HL-60 (cell line): ENCODE measurements around the gene FAM120A.

Experiments
- DNase-seq, 2 experiments: peaks; one replicate each; pipeline ENCODE4 v3.0.0-alpha.2; 2010 to 2020; ENCODE audit warnings: low read depth in 1 of 2, low spot score in 1 of 2
- H3K27ac ChIP-seq: fragments of 250-450 bp; sonication (Bioruptor Pico); replicated peaks from 2 replicates; pipeline ENCODE4 v1.5.1; 2020; ENCODE audit warnings: mild to moderate bottlenecking, moderate library complexity
- H3K27me3 ChIP-seq: fragments of 250-450 bp; sonication (Bioruptor Pico); 2 replicates; pipeline ENCODE4 v1.5.1; 2021; ENCODE audit warnings: mild to moderate bottlenecking, moderate library complexity; ENCODE audit not compliant: insufficient read depth, poor library complexity, severe bottlenecking
- H3K4me3 ChIP-seq: replicated peaks from 2 replicates; pipeline ENCODE4 v1.5.1; 2011; ENCODE audit warnings: mild to moderate bottlenecking, control low read depth, low read length; ENCODE audit not compliant: insufficient read depth
- GABPA ChIP-seq: IDR thresholded peaks from 2 replicates; pipeline ENCODE4 v1.6.1; 2012; ENCODE audit warnings: low read depth
- POLR2AphosphoS5 ChIP-seq: IDR thresholded peaks from 2 replicates; pipeline ENCODE4 v1.6.1; 2012; ENCODE audit warnings: low read depth
- SPI1 ChIP-seq: IDR thresholded peaks from 2 replicates; pipeline ENCODE4 v1.6.1; 2012; ENCODE audit warnings: low read depth, mild to moderate bottlenecking, borderline replicate concordance
- TF ChIP-seq, protein P1 (sequence below): IDR thresholded peaks from one replicate; pipeline ENCODE4 v1.5.1; 2011; ENCODE audit warnings: low read length, control low read depth, inconsistent platforms; ENCODE audit not compliant: insufficient read depth
- TF ChIP-seq, protein P2 (sequence below): IDR thresholded peaks from 2 replicates; pipeline ENCODE4 v1.6.1; 2012; ENCODE audit warnings: low read depth; ENCODE audit not compliant: insufficient replicate concordance

The FAM120A gene

DNA sequence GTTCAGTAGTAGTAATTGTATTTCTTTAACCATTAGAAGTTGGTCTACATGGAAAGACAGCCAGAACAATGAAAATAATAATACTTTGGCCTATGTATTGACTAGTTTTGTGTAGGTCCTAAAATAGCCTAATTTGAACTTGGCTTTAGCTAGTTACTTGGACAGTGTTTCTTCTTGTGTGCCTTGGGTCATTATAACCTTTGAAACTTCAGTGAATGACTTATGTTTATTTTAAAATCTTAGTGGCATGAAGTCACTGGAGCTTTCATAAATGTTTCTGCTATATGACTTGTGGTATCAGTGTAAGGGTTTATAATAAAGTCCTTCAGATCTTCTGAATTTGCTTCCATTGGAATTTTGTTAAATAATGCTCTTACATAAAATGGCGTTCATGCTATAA is 4.5 kb downstream of the FAM120A start:
- Histone ChIP-seq H3K27me3 (no peaks in the 10 kb centered on the region), H3K4me3 (no peak overlapping the region), H3K27ac (no peak overlapping the region; the same call in 1 of the 2 replicates)
- no peak for DNase-seq
- TF ChIP-seq, protein P1, sequence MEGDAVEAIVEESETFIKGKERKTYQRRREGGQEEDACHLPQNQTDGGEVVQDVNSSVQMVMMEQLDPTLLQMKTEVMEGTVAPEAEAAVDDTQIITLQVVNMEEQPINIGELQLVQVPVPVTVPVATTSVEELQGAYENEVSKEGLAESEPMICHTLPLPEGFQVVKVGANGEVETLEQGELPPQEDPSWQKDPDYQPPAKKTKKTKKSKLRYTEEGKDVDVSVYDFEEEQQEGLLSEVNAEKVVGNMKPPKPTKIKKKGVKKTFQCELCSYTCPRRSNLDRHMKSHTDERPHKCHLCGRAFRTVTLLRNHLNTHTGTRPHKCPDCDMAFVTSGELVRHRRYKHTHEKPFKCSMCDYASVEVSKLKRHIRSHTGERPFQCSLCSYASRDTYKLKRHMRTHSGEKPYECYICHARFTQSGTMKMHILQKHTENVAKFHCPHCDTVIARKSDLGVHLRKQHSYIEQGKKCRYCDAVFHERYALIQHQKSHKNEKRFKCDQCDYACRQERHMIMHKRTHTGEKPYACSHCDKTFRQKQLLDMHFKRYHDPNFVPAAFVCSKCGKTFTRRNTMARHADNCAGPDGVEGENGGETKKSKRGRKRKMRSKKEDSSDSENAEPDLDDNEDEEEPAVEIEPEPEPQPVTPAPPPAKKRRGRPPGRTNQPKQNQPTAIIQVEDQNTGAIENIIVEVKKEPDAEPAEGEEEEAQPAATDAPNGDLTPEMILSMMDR = no peak
- no peak for TF ChIP-seq POLR2AphosphoS5
- TF ChIP-seq SPI1 = no peak
- TF ChIP-seq, protein P2, sequence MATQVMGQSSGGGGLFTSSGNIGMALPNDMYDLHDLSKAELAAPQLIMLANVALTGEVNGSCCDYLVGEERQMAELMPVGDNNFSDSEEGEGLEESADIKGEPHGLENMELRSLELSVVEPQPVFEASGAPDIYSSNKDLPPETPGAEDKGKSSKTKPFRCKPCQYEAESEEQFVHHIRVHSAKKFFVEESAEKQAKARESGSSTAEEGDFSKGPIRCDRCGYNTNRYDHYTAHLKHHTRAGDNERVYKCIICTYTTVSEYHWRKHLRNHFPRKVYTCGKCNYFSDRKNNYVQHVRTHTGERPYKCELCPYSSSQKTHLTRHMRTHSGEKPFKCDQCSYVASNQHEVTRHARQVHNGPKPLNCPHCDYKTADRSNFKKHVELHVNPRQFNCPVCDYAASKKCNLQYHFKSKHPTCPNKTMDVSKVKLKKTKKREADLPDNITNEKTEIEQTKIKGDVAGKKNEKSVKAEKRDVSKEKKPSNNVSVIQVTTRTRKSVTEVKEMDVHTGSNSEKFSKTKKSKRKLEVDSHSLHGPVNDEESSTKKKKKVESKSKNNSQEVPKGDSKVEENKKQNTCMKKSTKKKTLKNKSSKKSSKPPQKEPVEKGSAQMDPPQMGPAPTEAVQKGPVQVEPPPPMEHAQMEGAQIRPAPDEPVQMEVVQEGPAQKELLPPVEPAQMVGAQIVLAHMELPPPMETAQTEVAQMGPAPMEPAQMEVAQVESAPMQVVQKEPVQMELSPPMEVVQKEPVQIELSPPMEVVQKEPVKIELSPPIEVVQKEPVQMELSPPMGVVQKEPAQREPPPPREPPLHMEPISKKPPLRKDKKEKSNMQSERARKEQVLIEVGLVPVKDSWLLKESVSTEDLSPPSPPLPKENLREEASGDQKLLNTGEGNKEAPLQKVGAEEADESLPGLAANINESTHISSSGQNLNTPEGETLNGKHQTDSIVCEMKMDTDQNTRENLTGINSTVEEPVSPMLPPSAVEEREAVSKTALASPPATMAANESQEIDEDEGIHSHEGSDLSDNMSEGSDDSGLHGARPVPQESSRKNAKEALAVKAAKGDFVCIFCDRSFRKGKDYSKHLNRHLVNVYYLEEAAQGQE = no peak
- TF ChIP-seq GABPA = no peak

DNA sequence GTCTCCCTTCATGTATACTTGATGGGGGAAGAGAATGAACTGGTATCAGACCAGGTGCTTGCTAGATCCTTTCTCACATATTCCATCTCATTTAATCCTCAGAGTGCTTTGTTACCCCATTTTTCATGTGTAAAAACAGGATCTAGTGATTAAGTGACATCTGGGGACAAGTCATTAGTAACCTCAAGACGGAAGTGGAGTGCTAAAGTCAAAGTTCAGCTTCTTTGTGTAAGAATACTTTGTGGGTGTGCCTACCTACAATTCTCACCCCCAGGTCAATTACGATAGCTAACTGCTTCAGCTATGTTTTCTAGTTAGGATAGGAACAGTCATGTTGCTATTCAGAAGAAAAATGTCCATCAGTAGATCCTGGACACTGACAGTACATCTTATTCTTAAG is 5.0 kb downstream of the FAM120A start:
- H3K27ac ChIP-seq = no peak overlapping the region; the same call in 1 of the 2 replicates
- TF ChIP-seq, protein P1 = no peak
- TF ChIP-seq POLR2AphosphoS5 (no peak), GABPA (no peak), SPI1 (peak; percentile 67; the same call in 1 of the 2 replicates)
- TF ChIP-seq, protein P2 = no peak
- H3K27me3 ChIP-seq = no peaks in the 10 kb centered on the region
- DNase-seq = peak; percentile 52 to 57
- H3K4me3 ChIP-seq = no peak overlapping the region

DNA sequence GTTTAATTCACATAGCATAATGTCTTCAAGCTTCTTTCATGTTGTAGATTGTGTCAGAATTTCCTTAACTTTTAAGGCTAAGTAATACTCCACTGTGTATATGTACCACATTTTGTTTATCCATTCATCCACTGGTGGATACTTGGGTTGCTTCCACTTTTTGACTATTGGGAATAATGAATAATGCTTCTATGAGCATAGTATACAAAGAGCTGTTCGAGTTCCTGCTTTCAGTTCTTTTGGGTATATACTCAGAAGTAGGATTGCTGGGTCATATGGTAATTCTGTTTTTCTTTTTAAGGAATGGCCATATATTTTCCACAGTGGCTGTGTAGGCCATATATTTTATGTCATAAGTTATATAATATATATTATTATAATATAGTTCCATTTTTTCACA is 5.5 kb downstream of the FAM120A start:
- TF ChIP-seq, protein P1 = no peak
- TF ChIP-seq, protein P2 = no peak
- no peak for TF ChIP-seq SPI1
- TF ChIP-seq POLR2AphosphoS5 = no peak
- no peak overlapping the region for H3K4me3 ChIP-seq
- no peaks in the 10 kb centered on the region for H3K27me3 ChIP-seq
- DNase-seq = no peak
- no peak overlapping the region; the same call in 1 of the 2 replicates for H3K27ac ChIP-seq
